OCI-LY1 (cell line): Measurements from ENCODE around the gene PYGL.

Experiments used
- EZH2 ChIP-seq: fragments of 200-600 bp; sonication (generic), shearing (Covaris generic); IDR thresholded peaks from 2 replicates; pipeline ENCODE4 v1.8.0; 2017; ENCODE audit warnings: borderline replicate concordance, mixed run types, mild to moderate bottlenecking, antibody characterized with exemption, low read length, moderate library complexity, mixed read lengths
- TF ChIP-seq, protein P1 (sequence below): fragments of 200-600 bp; sonication (generic), shearing (Covaris generic); IDR thresholded peaks from 2 replicates; pipeline ENCODE4 v1.5.1; 2017; ENCODE audit warnings: mild to moderate bottlenecking, antibody characterized with exemption, low read length, moderate library complexity, mixed read lengths

DNA sequence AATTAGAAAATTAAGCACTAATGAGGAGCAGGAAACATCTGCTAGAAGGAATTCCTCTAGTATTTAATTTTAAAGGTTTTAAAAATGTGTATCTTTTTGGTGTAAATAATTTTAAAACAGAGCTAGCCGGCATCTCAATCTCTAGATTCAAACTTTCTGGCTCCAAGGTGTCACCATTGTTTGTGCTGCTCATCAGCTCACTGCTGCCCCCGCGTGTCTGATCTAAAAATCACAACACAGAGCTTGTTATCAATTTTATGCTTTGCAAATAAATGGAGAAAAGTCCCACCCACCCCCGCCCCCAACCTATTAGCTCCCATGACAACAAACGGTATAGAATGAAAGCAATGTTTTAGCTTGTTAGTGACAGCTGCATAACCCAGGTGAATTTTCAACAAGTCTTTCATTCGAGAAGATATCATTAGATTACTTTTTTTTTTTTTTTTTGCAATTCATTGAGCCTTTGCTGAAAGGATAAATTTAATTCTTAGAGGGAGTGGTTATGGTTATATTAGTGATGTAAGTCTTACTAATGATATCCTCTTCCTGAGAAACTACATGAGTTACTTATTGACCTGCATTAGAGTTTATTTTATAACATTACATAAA lies 83.7 kb downstream of the PYGL start:
- TF ChIP-seq, protein P1, sequence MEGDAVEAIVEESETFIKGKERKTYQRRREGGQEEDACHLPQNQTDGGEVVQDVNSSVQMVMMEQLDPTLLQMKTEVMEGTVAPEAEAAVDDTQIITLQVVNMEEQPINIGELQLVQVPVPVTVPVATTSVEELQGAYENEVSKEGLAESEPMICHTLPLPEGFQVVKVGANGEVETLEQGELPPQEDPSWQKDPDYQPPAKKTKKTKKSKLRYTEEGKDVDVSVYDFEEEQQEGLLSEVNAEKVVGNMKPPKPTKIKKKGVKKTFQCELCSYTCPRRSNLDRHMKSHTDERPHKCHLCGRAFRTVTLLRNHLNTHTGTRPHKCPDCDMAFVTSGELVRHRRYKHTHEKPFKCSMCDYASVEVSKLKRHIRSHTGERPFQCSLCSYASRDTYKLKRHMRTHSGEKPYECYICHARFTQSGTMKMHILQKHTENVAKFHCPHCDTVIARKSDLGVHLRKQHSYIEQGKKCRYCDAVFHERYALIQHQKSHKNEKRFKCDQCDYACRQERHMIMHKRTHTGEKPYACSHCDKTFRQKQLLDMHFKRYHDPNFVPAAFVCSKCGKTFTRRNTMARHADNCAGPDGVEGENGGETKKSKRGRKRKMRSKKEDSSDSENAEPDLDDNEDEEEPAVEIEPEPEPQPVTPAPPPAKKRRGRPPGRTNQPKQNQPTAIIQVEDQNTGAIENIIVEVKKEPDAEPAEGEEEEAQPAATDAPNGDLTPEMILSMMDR, result peak; percentile 56; the same call in 1 of the 2 replicates
- no peak for TF ChIP-seq EZH2
